CD1c-positive myeloid dendritic cell (primary cell): ENCODE data around the gene MTFR1L.
"Not testable (repeated sequence)": the region's sequence is repeated elsewhere in the genome, so short reads cannot be mapped to it uniquely, and the experiment has no call there.

Experiments used
- DNase-seq: peaks from one replicate; pipeline ENCODE4 v3.0.0-alpha.2; 2016; ENCODE audit errors: extremely low spot score

The MTFR1L gene

DNA sequence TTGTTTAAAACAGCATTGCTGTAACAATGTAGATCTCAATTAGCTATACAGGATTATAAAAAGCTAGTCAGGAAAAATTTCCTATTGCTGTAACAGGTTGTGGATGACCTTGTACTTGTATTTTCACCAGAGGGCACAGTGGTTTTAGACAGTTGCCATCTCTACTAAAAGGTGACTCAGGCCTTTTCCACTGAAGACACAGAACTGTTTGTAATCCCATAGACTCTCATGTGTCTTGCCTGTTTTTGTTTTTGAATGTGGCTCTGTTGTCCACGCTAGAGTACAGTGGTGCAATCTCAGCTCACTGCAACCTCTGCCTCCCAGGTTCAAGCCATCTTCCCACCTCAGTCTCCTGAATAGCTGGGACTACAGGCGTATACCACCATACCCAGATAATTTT is 5.9 kb downstream of the MTFR1L start:
- DNase-seq, result no peak

DNA sequence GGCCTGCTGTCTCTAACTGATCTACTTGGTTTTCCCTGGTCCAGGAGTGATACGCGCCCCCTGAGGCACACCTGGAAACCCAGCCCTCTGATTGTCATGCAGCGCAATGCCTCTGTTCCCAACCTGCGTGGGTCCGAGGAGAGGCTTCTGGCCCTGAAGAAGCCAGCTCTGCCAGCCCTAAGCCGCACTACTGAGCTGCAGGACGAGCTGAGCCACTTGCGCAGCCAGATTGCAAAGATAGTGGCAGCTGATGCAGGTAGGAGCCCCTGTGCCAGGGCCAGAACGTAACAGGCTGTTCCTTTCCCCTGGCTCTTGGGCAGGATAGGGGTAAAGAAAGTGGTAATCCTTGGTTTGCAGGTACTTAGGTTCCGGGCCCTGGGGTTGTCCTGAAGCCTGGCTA is 6.8 kb downstream of the MTFR1L start:
- DNase-seq, result no peak

DNA sequence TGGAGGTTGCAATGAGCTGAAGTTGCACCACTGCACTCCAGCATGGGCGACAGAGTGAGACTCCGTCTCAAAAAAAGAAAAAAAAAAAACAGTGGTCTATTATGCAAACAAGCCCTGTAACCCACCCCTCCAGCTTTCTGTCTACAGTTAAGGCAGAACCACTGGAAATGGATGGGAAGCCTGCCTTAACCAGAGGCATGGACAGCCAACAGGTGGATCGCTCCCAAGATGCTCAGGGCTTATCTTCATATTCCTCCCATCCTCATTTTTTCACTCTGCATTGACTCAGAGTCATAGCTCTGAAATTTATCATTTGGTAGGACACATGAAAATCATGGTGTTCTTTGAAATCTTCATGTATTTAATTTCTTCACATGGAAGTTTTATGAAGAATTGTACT is 8.7 kb downstream of the MTFR1L start:
- DNase-seq, result no peak

DNA sequence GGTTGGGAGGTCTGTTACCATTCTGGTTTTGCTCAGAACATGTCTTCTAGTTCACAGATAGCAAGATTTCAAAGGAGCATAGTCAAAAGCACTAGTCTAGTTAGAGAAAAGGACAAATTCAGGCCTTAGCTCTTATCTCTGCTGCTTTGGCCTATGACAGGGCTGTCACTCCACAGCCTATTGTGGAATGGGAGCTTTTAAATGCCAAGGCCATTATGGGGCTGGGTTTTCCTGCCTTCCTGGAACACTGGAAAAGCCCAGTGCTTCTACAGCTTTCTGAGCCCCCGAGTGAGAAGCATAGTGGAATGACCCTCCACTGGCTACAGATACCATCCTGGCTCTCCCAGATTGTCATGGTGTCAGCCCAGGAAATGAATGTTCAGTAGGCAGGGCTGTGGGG is 9.3 kb downstream of the MTFR1L start:
- DNase-seq, result no peak

DNA sequence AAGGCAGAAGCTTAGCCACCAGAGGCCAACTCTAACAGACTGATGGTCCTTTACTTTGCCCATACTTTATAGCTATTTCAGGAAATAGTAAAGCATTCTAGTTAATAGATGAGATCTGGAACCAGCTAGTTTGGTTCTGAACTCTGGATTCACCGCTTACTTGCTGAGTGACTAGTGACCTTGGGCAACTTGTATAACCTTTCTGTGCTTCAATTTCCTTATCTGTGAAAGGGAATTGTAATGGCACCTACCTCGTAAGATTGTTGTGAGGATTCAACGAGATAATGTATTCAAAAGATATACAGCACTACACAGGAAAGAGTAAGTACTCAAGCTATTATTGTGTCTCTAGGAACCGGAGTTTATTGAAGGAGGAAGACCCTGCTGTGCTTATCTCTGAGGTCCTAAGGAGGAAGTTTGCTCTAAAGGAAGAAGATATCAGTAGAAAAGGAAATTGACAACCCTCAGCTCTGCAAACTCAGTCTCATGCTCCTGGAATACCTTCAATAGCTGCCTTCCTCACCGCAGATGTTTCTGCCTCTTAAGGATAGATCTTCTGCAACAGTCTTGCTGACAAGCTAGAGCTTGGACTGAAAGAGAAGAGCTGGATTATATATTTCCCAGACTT is 11.9 kb downstream of the MTFR1L start:
- DNase-seq, result no peak

DNA sequence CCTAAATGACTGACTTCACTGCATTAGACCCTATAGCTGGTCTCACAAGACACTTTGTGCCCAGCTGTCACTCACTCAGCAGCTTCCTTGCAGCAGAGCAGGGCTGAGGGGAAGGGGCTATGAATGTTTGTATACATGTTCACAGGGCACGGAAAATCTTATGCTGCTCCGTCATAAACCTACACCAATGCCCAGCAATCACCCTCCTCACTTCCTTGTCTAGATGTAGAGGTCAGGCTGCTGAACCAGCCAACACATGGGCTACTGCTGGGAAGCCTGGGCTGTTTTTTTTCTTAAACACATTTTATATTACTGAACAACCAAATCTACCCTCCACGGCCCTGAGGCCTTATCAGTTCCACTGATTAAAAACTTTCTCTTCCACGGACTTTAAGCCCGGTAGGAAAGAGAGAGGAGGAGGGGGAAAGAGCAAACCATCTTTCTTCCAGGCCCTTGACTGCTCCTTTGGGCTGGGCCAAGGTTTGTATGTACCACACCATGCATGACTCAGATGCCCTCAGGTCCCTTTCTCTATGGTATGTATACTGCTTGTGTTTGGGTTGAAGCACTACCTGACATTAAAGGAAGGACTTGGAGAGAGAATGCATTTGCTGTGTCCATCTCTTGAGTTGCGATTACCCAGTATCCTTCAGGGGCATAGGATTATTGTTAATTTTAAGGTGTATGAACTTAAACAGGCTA is 12.7 kb downstream of the MTFR1L start:
- DNase-seq, result no peak

DNA sequence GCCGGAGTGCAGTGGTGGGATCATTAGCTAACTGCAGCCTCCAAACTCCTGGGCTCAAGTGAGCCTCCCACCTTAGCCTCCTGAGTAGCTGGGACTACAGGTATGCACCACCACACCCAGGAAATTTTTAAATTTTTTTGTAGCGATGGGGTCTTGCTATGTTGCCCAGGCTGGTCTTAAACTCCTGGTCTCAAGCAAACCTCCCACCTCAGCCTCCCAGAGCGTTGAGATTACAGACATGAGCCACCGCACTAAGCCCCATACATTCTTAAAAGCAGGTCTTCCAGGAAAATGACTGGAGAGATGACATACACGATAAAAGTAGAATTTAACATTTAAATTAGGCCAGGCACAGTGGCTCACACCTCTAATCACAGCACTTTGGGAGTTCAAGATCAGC is 13.4 kb downstream of the MTFR1L start:
- DNase-seq, result no peak

DNA sequence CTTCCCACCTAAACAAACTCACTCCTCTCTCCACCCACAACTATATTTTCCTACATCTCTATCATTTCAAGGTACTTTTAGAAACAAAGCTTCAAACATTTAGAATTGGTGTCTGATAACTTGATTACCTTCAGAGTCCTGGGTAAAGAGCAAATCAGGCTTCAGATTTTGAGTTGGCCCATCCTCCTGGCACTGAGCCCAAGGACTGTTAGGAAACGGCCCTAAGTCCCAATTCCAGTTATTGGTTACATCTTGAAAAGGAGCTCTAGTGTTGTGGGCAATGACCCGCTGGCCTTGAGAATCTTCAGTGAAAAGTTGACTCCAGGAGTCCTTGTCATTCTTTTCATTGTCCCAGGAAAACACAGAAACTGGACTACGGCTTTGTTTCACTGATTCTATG is 15.1 kb downstream of the MTFR1L start:
- no peak for DNase-seq

DNA sequence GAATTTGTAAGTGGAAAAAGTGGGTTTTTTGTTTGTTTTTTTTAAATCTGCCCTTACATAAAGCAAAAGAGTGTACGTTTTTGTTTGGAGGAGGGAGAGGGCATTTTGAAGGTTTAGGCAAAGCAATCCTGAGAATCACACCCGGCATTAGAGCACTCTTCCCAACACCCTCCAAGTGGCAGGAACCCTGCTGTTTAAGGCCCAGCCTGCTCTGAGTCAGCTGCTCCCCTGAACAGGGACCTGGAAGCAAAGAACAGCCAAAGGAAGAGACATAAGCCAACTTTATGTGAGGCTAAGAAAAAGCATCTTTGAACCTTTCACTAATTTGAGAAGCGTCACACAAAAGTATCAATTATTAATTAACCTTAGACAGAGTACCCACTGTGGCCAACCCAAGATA is 16.9 kb downstream of the MTFR1L start:
- DNase-seq, result no peak

DNA sequence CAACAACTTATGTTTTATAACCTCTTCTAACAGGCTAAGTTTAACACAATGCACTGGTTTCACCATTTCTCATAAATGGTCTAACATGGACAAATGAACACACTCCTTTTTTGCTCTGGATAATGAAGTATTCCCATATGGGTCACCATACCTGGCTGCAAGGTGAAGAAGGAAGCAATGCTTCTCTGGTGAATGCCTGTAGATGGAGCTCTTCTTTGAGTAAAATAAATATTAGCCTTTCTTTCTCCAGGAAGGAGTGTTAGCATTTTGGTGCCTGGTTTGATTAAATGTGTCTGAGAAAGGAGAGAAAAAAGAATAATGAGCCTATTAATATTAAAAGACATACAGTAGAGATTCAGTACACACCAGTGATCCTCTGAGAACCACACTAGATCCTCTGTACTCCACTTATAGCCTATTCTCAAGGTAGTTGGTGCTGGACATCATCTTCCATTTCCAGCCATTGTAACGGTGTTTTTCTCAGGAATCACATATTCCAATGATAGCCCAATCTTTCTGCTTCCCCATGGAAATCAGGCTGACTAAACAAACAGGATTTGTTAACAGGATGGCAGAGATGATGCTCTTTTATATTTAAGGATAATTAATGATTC is 17.6 kb downstream of the MTFR1L start:
- DNase-seq, result no peak

DNA sequence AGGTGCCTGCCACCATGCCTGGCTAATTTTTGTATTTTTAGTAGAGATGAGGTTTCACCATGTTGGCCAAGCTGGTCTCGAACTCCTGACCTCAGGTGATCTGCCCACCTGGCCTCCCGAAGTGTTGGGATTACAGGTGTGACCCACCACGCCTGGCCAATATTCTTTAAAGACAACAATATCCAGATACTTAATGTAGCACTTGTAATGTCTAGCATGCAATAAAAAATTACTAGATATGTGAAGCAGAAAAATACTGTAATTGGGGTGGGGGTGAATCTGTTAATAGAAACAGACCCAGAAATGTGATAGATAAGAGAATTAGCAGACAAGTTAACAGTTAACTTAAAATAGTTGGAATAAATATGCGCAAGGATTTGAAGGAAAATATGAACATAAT is 20.1 kb downstream of the MTFR1L start:
- not testable (repeated sequence) for DNase-seq

DNA sequence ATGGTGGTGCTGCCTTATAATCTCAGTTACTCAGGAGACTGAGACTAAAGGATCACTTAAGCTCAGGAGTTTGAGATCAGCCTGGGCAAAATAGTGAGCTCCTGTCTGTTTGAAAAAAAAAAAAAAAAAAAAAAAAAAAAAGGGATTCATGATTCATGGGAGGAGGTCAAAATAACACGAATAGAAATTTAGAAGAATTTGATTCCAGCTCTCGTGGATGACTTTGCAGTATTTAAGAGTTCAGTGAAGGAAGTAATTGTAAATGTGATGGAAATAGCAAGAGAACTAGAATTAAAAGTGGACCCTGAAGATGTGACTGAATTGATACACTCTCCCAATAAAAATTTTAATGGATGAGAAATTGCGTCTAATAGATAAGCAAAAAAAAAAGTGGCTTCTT is 23.7 kb downstream of the MTFR1L start:
- DNase-seq, result no peak

DNA sequence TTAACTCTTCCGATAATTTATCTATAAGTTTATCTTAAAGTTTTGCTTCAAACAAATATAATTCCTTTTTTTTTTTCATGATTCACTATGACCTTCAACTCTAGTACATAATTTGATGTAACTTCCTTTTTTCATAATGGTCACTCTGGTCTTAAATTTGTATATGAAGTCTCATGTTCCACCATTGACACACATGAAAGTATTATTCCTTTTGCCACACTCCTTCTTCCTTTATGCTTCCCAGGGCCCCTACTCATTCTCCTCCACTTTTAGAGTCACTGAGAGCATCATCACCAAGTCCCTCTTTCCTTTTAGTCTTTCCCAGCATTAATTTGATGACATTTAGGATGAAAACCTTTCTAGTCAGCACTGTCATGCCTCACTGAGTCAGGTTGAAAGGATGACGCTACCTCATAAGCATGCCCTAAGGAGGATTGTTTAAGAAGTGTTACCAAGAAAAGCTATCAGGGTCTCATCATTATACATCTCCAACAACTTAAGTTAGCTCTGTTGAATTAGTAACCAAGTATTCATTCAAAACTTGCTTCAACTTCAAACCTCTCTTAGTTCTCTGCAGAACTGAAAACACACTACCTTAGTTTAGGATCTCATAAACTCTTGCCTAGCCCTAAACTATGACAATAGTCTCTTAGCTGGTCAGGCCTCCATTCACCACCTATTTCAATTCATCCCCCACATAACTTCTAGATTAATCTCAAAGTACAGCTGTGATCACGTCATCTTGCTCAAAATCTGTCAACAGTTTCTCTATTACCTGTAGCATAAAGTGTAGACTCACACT is 25.0 kb downstream of the MTFR1L start:
- DNase-seq, result peak; percentile 22

DNA sequence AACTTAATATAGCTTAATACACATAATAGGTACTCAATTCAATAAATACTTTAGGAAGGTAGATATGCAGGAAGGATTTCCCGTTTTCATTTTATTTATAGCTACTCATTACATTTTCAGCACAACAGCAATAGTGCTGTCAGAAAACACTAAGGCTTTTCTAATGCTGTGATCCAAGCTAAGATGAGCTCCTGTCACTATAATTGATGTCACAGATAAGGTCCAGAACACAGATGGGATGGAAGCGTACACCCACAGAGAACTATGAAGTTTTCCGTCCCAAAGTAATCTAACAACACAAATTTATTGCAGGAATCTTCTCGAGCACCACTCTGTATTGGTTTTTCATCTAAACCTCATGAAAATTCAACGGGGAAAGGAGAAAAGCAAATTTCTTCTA is 25.9 kb downstream of the MTFR1L start:
- no peak for DNase-seq

DNA sequence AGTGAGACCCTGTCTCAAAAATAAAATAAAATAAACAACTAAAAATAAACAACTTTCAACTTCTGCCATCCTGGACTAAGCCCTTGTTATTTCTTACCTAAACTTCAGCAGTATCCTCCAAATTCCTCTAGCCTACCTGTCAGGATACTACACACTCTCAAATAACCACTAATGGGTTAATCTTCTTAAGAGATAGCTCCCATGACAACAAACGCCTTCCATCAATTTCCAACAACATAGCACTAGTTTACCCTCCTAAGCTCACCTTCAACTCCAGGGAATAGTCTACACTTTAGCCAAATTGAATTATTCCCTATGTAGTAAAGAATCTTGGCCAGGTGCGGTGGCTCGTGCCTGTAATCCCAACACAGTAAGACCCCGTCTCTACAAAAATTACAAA is 28.2 kb downstream of the MTFR1L start:
- DNase-seq, result no peak

DNA sequence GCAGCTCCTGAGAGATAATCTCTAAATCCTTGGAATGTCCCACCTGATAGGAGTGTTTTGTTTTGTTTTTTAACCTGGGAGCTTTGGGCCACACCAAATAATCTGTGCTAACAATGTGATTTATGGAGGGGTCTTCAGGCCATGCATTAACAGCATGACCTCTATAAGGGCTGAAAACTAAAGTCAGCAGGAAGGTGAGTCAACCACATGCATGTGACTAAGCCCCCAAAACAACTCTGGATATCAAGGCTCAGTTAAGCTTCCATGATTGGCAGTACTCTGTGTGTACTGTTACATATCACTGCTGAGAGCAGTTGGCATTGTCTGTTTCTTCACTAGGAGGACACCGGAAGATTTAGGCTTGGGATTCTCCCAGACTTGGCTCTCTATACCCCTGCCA is 28.8 kb downstream of the MTFR1L start:
- no peak for DNase-seq

DNA sequence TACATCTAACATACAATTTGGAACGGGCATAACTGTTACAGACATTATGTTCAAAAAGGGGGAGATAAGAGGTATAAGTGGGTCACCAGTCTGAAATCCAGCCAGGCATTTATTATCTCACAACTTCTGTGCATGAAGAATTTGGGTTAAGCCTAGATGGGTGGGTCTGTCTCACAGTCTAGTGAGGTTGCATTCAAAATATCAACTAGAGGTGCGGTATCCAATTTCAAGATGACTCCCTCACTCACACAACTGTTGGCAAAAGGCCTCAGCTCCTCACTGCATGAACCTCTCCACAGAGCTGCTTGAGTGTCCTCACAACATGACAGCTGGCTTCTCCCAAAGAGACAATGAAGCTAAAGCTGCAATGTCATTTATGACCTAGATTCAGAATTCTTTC is 34.8 kb downstream of the MTFR1L start:
- DNase-seq, result no peak

DNA sequence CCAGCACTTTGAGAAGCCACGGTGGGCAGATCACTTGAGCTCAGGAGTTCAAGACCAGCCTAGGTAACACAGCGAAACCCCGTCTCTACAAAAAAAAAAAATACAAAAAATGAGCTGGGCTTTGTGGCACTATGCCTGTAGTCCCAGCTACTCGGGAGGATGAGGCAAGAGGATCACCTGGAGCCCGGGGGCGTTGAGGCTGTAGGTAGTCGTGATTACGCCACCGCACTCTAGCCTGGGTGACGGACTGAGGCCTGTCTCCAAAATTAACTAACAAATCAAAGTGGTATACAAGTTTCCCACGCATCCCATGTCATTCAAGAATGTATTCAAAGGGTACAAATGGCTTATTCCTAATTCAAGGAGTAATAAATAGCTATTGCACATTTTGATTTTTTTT is 37.1 kb downstream of the MTFR1L start:
- no peak for DNase-seq

DNA sequence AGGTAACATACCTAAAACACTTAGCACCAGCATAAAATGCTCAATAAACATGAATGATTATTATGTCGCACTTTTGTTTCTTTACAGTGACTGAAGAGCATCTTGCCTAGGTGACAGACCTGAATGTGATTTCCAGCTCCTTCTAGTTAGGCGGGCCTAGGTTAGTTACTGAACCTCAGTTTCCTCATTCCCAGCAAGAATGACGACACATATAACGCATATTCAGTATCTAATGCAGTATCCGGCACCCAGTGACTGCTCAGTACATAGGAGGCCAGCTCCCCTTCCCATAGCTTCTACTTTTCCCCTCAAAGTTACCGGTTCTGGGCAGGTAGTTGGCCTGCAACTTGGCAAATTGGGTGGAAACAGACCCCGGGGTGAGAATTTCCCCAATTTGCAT is 38.7 kb downstream of the MTFR1L start:
- DNase-seq, result no peak

DNA sequence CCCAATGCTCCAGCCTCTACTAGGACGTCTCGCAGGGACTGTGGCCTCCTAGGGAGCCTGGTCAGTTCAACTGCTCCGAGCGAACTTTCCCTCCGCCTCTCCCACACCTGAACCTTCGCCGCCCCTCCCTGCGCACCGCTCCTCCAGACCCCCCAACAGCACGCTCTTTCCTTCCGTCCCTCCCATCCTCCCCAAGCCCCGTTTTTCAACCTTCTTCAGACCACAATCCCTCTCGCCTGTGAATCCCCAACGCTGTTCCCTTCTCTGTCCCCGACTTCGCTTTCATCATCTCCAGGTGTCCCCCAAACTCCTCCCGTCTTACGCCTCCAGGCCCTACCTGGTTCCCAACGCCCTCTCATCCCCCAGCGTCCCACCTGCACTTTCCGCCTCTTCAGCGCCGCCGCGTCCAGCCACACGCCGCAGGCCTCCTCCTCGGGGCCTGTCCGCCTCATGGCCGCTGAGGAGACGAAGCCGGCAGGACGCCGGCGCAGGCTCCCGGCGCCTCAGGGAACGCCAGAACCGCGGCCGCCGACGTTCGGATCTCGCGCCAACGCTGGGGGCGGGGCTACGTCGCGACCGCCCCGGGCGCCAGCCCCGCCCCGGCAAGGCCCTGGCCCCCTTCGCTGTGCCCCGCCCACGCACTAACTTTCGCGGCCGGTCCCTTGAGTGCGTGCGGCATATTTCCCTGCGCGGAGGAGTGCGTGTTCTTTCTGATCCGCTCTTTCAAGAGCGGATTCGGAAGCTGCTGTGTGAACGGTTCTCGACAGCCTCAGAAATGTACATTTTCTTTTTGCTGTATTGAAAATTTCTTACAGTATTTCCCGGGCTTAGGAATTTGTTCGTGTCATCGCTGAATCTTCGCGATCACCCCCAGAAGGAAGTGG is 39.4 kb downstream of the MTFR1L start, which contains the start of gene AUNIP:
AUNIP (minus strand) TSS at position 552 of the 884 bp plus-strand sequence; CDS start at position 452, 100 bp downstream.
- DNase-seq, result peak; percentile 98
